ENCODE measurements around the gene EIF2B4.

GRCh38 chr2:27320958-27321543 lies 49.1 kb downstream of the EIF2B4 start:
- TF ChIP-seq CTCF (tag by site-specific recombination; IDR thresholded peaks at IDR 0.05) (peak; percentile 74), TCF7L2 (IDR thresholded peaks at IDR 0.05; ENCODE audit: borderline replicate concordance, low read depth, low read length) (no peak), ZNF211 (tag by site-specific recombination; IDR thresholded peaks at IDR 0.05; ENCODE audit: low read depth) (no peak), ZNF560 (tag by site-specific recombination; IDR thresholded peaks at IDR 0.05; ENCODE audit: borderline replicate concordance) (no peak), ZNF239 (tag by site-specific recombination; IDR thresholded peaks at IDR 0.05) (no peak), KLF10 (tag by site-specific recombination; IDR thresholded peaks at IDR 0.05) (no peak), ZBTB49 (tag by site-specific recombination; IDR thresholded peaks at IDR 0.05; ENCODE audit: low read depth) (no peak), ZFP69B (tag by site-specific recombination; IDR thresholded peaks at IDR 0.05) (0 out of 2 replicates have a peak, but pooled peaks have one; percentile 42), ZNF175 (tag by site-specific recombination; IDR thresholded peaks at IDR 0.05) (no peak)

Data from HEK293 (cell line).